Esophagus muscularis mucosa (tissue), 4 donors: Measurements from ENCODE around the gene KRT78. TPM values are rescaled to one million over a fixed set of nuclear protein-coding genes. Genes with fewer than 3 reads are reported as not detected.

ENCODE experiments used
- DNase-seq: peaks from one replicate; pipeline ENCODE4 v3.0.0-alpha.2; 2017; ENCODE audit errors: extremely low spot score
- H3K27ac ChIP-seq, 4 donors: fragments of 200-600 bp; sonication (generic); replicated peaks in 1 of 4; 1 replicate in 3 of 4; 2 replicates in 1 of 4; pipeline ENCODE4 v1.5.1; 2016 to 2019; ENCODE audit warnings: mild to moderate bottlenecking in 1 of 4
- H3K27me3 ChIP-seq, 4 donors: fragments of 200-600 bp; sonication (generic); one replicate each; pipeline versions ENCODE4 v1.5.1 to v1.6.0; 2016 to 2019
- H3K36me3 ChIP-seq, 4 donors: fragments of 200-600 bp; sonication (generic); one replicate each; pipeline ENCODE4 v1.5.1; 2016 to 2019
- H3K4me1 ChIP-seq, 4 donors: fragments of 200-600 bp; sonication (generic); one replicate each; pipeline ENCODE4 v1.5.1; 2016 to 2019
- H3K4me3 ChIP-seq, 4 donors: fragments of 200-600 bp; sonication (generic); 1 replicate in 2 of 4; 2 replicates in 2 of 4; pipeline ENCODE4 v1.5.1; 2016 to 2019; ENCODE audit warnings: mild to moderate bottlenecking in 4 of 4, moderate library complexity in 1 of 4
- H3K9me3 ChIP-seq, 4 donors: fragments of 200-600 bp; sonication (generic); 1 replicate in 3 of 4; 2 replicates in 1 of 4; pipeline ENCODE4 v1.5.1; 2016 to 2019
- EP300 ChIP-seq: sonication (generic); formaldehyde crosslinking; IDR thresholded peaks from one replicate; pipeline ENCODE4 v1.6.1; 2017; ENCODE audit warnings: antibody characterized with exemption
- POLR2A ChIP-seq: fragments of 450-650 bp; IDR thresholded peaks from one replicate; pipeline ENCODE4 v1.6.1; 2017; ENCODE audit warnings: antibody characterized with exemption, moderate library complexity, mild to moderate bottlenecking, low read depth
- POLR2AphosphoS5 ChIP-seq, 2 donors: sonication (generic); formaldehyde crosslinking; IDR thresholded peaks; one replicate each; pipeline ENCODE4 v1.6.1; 2017; ENCODE audit warnings: antibody characterized with exemption in 2 of 2
- WGBS: methylation state at CpG from one replicate; pipeline ENCODE4 v1.1.5; 2018; 5-methylcytosine and 5-hydroxymethylcytosine counted together
- intact Hi-C: fragments of 100-400 bp; cut with DNase I; formaldehyde crosslinking; loops from one replicate; pipeline ENCODE4 v1.15.1; 2023
- total RNA-seq, 4 donors: library from RNA; depleted of rRNA; stranded (reverse); fragments of >200 nt; gene quantifications; one replicate each; pipeline versions ENCODE4 v1.1.0 to v1.2.1, GENCODE V29; 2016
- TF ChIP-seq, protein P1 (sequence below), 3 experiments: fragments of 200-600 bp in 2 of 3; fragments of 450-650 bp in 1 of 3; sonication (generic) in 2 of 3; IDR thresholded peaks; one replicate each; pipeline ENCODE4 v1.5.1; 2017 to 2019; ENCODE audit warnings: antibody characterized with exemption in 3 of 3, mild to moderate bottlenecking in 2 of 3, moderate library complexity in 1 of 3

Gene KRT78
- total RNA-seq, 4 donors from 2014 or later, result 0.33 to 2.1 (median 0.75) TPM; not detected in 1

DNA sequence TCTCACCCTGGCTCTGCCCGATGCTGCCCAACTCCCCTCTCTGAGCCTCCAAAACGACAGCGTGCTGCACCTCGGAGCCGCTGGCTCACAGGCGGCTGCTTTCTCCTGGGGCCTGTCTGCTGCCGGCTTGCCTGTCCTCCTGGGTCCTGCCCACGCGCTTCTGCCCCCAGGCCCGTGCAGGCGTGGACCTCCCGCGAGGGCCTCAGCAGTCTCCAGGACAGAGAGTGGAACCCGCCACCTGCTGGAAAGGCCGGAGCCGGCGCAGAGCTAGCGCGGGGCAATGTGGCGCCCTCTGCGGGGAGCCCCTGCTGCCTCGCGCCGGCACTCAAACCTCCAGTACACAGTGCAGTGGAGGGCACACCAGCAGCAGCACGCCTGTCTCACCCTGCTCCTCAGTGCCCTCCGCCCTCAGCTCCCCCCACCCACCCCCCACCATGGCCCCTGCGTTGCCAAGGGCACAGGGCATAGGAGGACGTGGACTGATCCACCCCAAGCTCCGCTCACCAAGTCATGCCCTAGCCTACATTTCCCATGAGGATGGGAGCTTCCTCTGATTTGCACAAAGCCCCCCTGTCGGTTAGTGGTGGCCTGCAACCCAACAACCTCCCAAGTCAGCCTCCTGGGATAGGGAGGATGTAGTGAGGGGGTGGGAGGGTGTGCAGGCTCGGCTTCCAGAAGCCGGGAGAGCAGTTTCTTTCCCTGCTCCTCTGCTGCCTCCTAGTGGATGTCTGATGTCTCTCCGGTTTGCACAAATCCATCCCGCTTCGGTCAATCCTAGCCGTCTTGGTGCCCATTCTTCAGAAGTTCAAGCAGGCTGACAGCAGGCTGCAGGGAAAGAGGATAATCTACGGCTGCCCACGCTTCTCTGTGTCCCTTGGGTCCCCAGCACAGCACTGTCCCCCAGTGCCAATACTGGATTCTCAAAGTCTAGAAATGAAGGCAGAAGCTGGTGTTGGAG is 30.9 kb upstream of the KRT78 start:
- peaks cover 10 to 25% (median 20%) of the 10 kb centered on the region in 4 donors for H3K4me1 ChIP-seq
- TF ChIP-seq POLR2AphosphoS5 (IDR thresholded peaks at IDR 0.05), result no peak
- TF ChIP-seq, protein P1, sequence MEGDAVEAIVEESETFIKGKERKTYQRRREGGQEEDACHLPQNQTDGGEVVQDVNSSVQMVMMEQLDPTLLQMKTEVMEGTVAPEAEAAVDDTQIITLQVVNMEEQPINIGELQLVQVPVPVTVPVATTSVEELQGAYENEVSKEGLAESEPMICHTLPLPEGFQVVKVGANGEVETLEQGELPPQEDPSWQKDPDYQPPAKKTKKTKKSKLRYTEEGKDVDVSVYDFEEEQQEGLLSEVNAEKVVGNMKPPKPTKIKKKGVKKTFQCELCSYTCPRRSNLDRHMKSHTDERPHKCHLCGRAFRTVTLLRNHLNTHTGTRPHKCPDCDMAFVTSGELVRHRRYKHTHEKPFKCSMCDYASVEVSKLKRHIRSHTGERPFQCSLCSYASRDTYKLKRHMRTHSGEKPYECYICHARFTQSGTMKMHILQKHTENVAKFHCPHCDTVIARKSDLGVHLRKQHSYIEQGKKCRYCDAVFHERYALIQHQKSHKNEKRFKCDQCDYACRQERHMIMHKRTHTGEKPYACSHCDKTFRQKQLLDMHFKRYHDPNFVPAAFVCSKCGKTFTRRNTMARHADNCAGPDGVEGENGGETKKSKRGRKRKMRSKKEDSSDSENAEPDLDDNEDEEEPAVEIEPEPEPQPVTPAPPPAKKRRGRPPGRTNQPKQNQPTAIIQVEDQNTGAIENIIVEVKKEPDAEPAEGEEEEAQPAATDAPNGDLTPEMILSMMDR (IDR thresholded peaks at IDR 0.05), result peak; percentile 60 to 81 (median 67)
- intact Hi-C loops, result loop anchor here (1.0 to 5.0 kb wide), 3 partner anchors 296 to 723 kb away; no protein-coding TSS in a partner anchor
- H3K36me3 ChIP-seq, result no peaks in the 10 kb centered on the region
- H3K27ac ChIP-seq, result peak overlapping the region in 3 of 4 donors; percentile 14 to 34 (median 17)
- H3K27me3 ChIP-seq, result peaks cover 0 to 16% (median 0%) of the 10 kb centered on the region in 4 donors
- 13% methylated on average over 20 of the region's 38 CpGs for WGBS
- H3K9me3 ChIP-seq, result no peaks in the 10 kb centered on the region
- no peak for DNase-seq
- H3K4me3 ChIP-seq, result peak overlapping the region; percentile 40 to 53 (median 42)

DNA sequence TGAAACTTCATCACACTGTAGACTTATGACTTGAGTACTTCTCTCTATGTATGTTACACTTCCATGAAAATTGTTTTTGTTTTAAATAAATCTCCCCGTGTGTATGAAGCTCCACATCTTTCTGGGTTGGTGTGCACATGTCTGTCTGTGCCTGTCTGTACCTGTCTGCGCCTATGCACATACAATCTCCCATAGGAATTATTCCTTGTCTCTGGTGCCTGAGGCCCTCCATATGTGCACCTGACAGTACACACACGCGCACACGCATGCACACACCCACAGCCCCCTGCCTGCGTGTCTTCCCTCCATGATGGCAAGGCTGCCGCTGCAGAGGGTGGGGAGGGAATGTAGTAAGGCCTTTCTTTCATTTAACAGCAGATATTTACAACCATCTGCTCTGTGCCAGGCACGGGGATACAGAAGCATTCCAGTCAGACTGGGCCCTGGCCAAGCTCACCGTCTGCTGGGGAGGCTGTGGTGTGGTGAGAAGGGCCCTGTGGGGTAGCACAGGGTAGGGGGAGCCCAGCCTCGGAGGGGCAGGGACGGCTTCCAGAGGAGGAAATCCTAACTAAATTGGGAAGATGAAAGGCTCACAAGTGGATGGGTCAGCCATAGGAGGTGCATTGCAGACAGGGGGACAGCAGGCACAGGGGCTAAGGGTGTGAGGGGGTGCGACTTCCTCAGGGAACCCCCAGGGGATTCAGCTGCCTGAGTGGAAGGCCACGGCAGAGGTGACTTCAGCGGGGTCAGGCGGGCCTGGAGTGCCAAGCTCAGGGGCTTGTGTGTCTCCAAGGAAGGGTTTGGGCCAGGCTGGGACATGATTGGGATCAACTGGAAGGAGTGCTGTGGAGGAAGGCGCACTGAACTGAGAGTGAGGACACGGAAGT is 30.0 kb upstream of the KRT78 start:
- TF ChIP-seq, protein P1 (IDR thresholded peaks at IDR 0.05), result no peak
- no peak for TF ChIP-seq POLR2A
- TF ChIP-seq EP300, result no peak
- TF ChIP-seq POLR2AphosphoS5 (IDR thresholded peaks at IDR 0.05), result no peak
- H3K36me3 ChIP-seq, result no peaks in the 10 kb centered on the region
- 81% methylated on average over 17 of the region's 17 CpGs for WGBS
- DNase-seq, result no peak
- H3K9me3 ChIP-seq, result no peaks in the 10 kb centered on the region
- peak overlapping the region in 3 of 4 donors; percentile 14 to 34 (median 17) for H3K27ac ChIP-seq
- H3K27me3 ChIP-seq, result peaks cover 0 to 16% (median 0%) of the 10 kb centered on the region in 4 donors
- peak overlapping the region in 3 of 4 donors; percentile 40 to 53 (median 44) for H3K4me3 ChIP-seq
- intact Hi-C loops, result loop anchor here (2.0 to 5.0 kb wide), 2 partner anchors 506 to 722 kb away; no protein-coding TSS in a partner anchor
- peaks cover 16 to 34% (median 28%) of the 10 kb centered on the region in 4 donors for H3K4me1 ChIP-seq

DNA sequence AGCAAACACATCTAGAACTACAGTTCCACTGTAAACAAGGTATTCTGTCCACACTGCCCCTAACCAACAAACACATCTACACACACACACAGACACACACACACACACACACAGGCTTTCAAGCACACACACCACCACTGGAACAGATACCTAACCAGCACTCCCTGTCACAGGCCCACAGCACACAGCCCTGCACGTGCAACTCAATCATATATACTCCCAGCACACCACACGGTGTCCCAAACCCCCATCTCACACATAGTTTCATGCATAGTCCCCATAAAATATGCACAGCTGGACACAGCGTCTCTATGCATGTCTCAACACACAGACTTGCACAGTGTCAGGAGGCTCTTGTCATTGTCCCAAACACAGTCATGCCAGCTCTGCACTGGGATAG is 28.4 kb upstream of the KRT78 start:
- TF ChIP-seq EP300 (no peak), POLR2A (no peak), POLR2AphosphoS5 (IDR thresholded peaks at IDR 0.05) (no peak)
- TF ChIP-seq, protein P1 (IDR thresholded peaks at IDR 0.05), result no peak
- DNase-seq, result no peak
- H3K4me3 ChIP-seq, result no peak overlapping the region
- intact Hi-C loops, result loop anchor here (5.0 kb wide), 1 partner anchor 505 kb away; no protein-coding TSS in a partner anchor
- WGBS, result 87% methylated on average over 3 of the region's 3 CpGs
- no peaks in the 10 kb centered on the region for H3K36me3 ChIP-seq
- peaks cover 20 to 40% (median 33%) of the 10 kb centered on the region in 4 donors for H3K4me1 ChIP-seq
- no peaks in the 10 kb centered on the region for H3K9me3 ChIP-seq
- no peak overlapping the region for H3K27ac ChIP-seq
- peaks cover 0 to 12% (median 0%) of the 10 kb centered on the region in 4 donors for H3K27me3 ChIP-seq

DNA sequence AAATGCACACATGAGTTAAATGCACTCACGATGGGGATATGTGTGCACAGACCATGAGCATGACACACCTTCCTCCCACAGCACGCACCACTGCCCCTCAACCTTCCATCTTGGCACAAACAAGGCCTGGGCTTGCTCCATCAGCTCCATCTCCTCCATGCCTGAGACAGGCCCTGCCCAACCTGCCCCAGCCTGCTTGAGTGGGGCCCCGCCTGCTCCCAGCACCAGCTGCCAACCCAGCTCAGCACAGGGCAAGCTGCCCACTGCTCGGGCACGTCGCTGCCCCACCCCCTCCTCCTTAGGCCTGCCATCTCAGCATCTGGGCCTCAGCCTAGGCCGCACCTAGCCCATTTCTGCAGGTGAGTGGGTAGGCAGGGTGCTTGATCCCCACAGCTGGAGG is 27.6 kb upstream of the KRT78 start:
- H3K4me1 ChIP-seq, result peaks cover 25 to 46% (median 40%) of the 10 kb centered on the region in 4 donors
- no peaks in the 10 kb centered on the region for H3K9me3 ChIP-seq
- DNase-seq, result no peak
- intact Hi-C loops, result loop anchor here (5.0 kb wide), 1 partner anchor 504 kb away; no protein-coding TSS in a partner anchor
- H3K4me3 ChIP-seq, result no peak overlapping the region
- peaks cover 0 to 5% (median 0%) of the 10 kb centered on the region in 4 donors for H3K27me3 ChIP-seq
- H3K27ac ChIP-seq, result no peak overlapping the region
- no peaks in the 10 kb centered on the region for H3K36me3 ChIP-seq
- WGBS, result 69% methylated on average over 7 of the region's 7 CpGs
- no peak for TF ChIP-seq POLR2AphosphoS5 (IDR thresholded peaks at IDR 0.05)
- TF ChIP-seq EP300, result no peak
- TF ChIP-seq POLR2A, result no peak
